CD4-positive, alpha-beta T cell treated with Interleukin-10 for 1 hour (primary cell): ENCODE measurements around the gene POU6F2.
"Not testable (repeated sequence)": the region's sequence is repeated elsewhere in the genome, so short reads cannot be mapped to it uniquely, and the experiment has no call there.

ENCODE experiments used
- DNase-seq: peaks from one replicate; pipeline ENCODE4 v3.0.0-alpha.2; 2020

Gene POU6F2

GRCh38 chr7:38977685-38978084 is at the start of gene POU6F2:
Gene POU6F2 (plus strand): TSS chr7:38977909. CDS start chr7:38977954, 45 bp downstream.
- DNase-seq: no peak

GRCh38 chr7:38928506-38928905 is 49.2 kb upstream of the POU6F2 start:
- DNase-seq: no peak

- no peak for DNase-seq
Observed at GRCh38 chr7:38929460-38930171, 48.1 kb upstream of the POU6F2 start.

GRCh38 chr7:38932509-38933168 is 45.1 kb upstream of the POU6F2 start:
- peak; percentile 32 for DNase-seq

GRCh38 chr7:38934051-38934450 is 43.7 kb upstream of the POU6F2 start:
- no peak for DNase-seq

GRCh38 chr7:38934536-38934935 is 43.2 kb upstream of the POU6F2 start:
- DNase-seq: no peak

GRCh38 chr7:38936641-38937040 is 41.1 kb upstream of the POU6F2 start:
- no peak for DNase-seq

GRCh38 chr7:38938001-38938485 is 39.7 kb upstream of the POU6F2 start:
- DNase-seq: no peak

GRCh38 chr7:38938589-38938988 is 39.1 kb upstream of the POU6F2 start:
- no peak for DNase-seq

- no peak for DNase-seq
Observed at GRCh38 chr7:38940774-38941173, 36.9 kb upstream of the POU6F2 start.

- no peak for DNase-seq
Observed at GRCh38 chr7:38942431-38943051, 35.2 kb upstream of the POU6F2 start.

- DNase-seq: not testable (repeated sequence)
Observed at GRCh38 chr7:38947541-38947940, 30.2 kb upstream of the POU6F2 start.

- DNase-seq: no peak
Observed at GRCh38 chr7:38950309-38950708, 27.4 kb upstream of the POU6F2 start.

GRCh38 chr7:38951213-38951612 is 26.5 kb upstream of the POU6F2 start:
- no peak for DNase-seq

- no peak for DNase-seq
Observed at GRCh38 chr7:38953227-38953626, 24.5 kb upstream of the POU6F2 start.

- no peak for DNase-seq
Observed at GRCh38 chr7:38953971-38954370, 23.7 kb upstream of the POU6F2 start.

- no peak for DNase-seq
Observed at GRCh38 chr7:38955892-38956291, 21.8 kb upstream of the POU6F2 start.

GRCh38 chr7:38962028-38962427 is 15.7 kb upstream of the POU6F2 start:
- no peak for DNase-seq

- no peak for DNase-seq
Observed at GRCh38 chr7:38964921-38965320, 12.8 kb upstream of the POU6F2 start.

GRCh38 chr7:38973760-38974159 is 3.9 kb upstream of the POU6F2 start:
- DNase-seq: no peak

GRCh38 chr7:38975944-38976392 is 1.7 kb upstream of the POU6F2 start:
- no peak for DNase-seq

- no peak for DNase-seq
Observed at GRCh38 chr7:38978491-38978890, 782 bp downstream of the POU6F2 start.

GRCh38 chr7:38992203-38992602 is 14.5 kb downstream of the POU6F2 start:
- no peak for DNase-seq

GRCh38 chr7:39001595-39001994 is 23.9 kb downstream of the POU6F2 start:
- DNase-seq: no peak
